Measurements from ENCODE around the gene PBX3.

The PBX3 gene

DNA sequence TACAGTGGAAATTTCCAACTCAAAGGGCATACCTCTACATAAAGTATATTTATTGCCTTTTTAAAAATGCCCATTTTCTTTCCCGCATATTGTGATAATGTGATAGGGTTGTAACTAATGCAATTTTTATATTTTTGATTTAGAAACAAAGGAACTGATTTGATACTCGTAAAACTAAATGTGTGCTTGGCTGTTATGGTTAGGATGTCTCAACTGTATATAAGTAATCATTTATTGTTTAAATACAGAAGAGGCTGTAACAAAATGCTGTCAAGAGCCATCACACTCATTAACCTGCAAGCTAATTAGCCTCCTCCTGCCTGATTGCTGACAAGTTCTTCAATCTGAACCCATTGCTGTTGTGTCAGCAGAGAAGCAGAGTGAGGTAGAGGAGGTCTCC is 149.2 kb downstream of the PBX3 start:
- H3K4me3 ChIP-seq (ENCODE audit: low read depth, low read length): no peak overlapping the region
- TF ChIP-seq, protein P1, sequence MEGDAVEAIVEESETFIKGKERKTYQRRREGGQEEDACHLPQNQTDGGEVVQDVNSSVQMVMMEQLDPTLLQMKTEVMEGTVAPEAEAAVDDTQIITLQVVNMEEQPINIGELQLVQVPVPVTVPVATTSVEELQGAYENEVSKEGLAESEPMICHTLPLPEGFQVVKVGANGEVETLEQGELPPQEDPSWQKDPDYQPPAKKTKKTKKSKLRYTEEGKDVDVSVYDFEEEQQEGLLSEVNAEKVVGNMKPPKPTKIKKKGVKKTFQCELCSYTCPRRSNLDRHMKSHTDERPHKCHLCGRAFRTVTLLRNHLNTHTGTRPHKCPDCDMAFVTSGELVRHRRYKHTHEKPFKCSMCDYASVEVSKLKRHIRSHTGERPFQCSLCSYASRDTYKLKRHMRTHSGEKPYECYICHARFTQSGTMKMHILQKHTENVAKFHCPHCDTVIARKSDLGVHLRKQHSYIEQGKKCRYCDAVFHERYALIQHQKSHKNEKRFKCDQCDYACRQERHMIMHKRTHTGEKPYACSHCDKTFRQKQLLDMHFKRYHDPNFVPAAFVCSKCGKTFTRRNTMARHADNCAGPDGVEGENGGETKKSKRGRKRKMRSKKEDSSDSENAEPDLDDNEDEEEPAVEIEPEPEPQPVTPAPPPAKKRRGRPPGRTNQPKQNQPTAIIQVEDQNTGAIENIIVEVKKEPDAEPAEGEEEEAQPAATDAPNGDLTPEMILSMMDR (IDR thresholded peaks at IDR 0.05; ENCODE audit: low read depth, low read length): no peak

DNA sequence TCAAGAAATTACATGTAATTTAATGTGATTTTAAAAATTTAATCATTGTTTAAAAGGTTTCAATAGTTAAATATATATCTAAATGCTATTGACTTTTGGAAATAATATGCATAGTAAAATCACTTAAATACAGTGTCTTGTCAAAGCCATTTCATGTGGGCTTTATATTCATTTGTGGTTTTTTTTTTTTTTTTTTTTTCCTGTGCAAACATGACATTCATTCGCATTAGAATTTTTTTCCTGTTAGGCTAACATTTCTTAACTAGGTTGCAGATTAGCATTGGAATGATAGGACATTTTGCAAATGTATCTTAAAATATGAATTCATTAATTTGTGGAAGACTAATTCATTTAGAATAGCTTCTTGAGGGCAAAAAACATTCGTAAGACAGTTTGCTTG is 149.8 kb downstream of the PBX3 start:
- TF ChIP-seq, protein P1 (IDR thresholded peaks at IDR 0.05; ENCODE audit: low read depth, low read length): no peak
- no peak overlapping the region for H3K4me3 ChIP-seq (ENCODE audit: low read depth, low read length)

GRCh38 chr9:125897481-125897880 is 150.3 kb downstream of the PBX3 start:
- TF ChIP-seq, protein P1 (IDR thresholded peaks at IDR 0.05; ENCODE audit: low read depth, low read length): no peak
- H3K4me3 ChIP-seq (ENCODE audit: low read depth, low read length): no peak overlapping the region

- no peak overlapping the region for H3K4me3 ChIP-seq (ENCODE audit: low read depth, low read length)
- TF ChIP-seq, protein P1 (IDR thresholded peaks at IDR 0.05; ENCODE audit: low read depth, low read length): no peak
Measured at GRCh38 chr9:125902214-125902613, 155.0 kb downstream of the PBX3 start.

- TF ChIP-seq, protein P1 (IDR thresholded peaks at IDR 0.05; ENCODE audit: low read depth, low read length): no peak
Measured at GRCh38 chr9:125902831-125903512, 155.8 kb downstream of the PBX3 start.

GRCh38 chr9:125904155-125904851 is 157.1 kb downstream of the PBX3 start:
- TF ChIP-seq, protein P1 (IDR thresholded peaks at IDR 0.05; ENCODE audit: low read depth, low read length): no peak
- H3K4me3 ChIP-seq (ENCODE audit: low read depth, low read length): no peak overlapping the region

More at GRCh38 chr9:125902831-125903512, 155.8 kb downstream of the PBX3 start:
- no peak overlapping the region for H3K4me3 ChIP-seq (ENCODE audit: low read depth, low read length)

- no peak overlapping the region for H3K4me3 ChIP-seq (ENCODE audit: low read depth, low read length)
- TF ChIP-seq, protein P1 (IDR thresholded peaks at IDR 0.05; ENCODE audit: low read depth, low read length): no peak
Measured at GRCh38 chr9:125906144-125906543, 159.0 kb downstream of the PBX3 start.

Measured in WI38 (cell line).